Colonic mucosa (tissue), 4 donors: ENCODE data around the gene ATOSA. TPM values are rescaled to one million over a fixed set of nuclear protein-coding genes. Genes with fewer than 3 reads are reported as not detected.

ENCODE experiments used
- DNase-seq: peaks from one replicate; pipeline ENCODE4 v3.0.0-alpha.2; 2020
- H3K27ac ChIP-seq: fragments of 200-600 bp; one replicate; pipeline ENCODE4 v1.8.0; 2021
- H3K27me3 ChIP-seq: fragments of 200-600 bp; one replicate; pipeline ENCODE4 v1.8.0; 2021
- H3K36me3 ChIP-seq: fragments of 200-600 bp; one replicate; pipeline ENCODE4 v1.8.0; 2021
- H3K4me1 ChIP-seq: fragments of 200-600 bp; one replicate; pipeline ENCODE4 v1.8.0; 2021; ENCODE audit warnings: mild to moderate bottlenecking
- H3K4me3 ChIP-seq: fragments of 200-600 bp; one replicate; pipeline ENCODE4 v1.8.0; 2021
- H3K9ac ChIP-seq, 2 donors: one replicate each; pipeline ENCODE4 v1.7.0; 2013; ENCODE audit warnings: control low read depth in 2 of 2, low read depth in 2 of 2, low read length in 2 of 2
- H3K9me3 ChIP-seq: fragments of 200-600 bp; one replicate; pipeline ENCODE4 v1.8.0; 2021
- CTCF ChIP-seq: fragments of 200-600 bp; IDR thresholded peaks from one replicate; pipeline ENCODE4 v1.8.0; 2022; ENCODE audit warnings: antibody characterized with exemption, mild to moderate bottlenecking
- intact Hi-C: fragments of 100-400 bp; cut with DNase I; formaldehyde crosslinking; loops from one replicate; pipeline ENCODE4 v1.14.1; 2022
- total RNA-seq, 2 donors: library from RNA; stranded (reverse); fragmentation: NEBNext Ultra II Directional in 1 of 2; extraction: Animal tissue kit (Norgen Biotek cat#: 25700) in 1 of 2; gene quantifications; one replicate each; pipeline ENCODE4 v1.2.1, GENCODE V29; 2021
- donor health status: healthy.
- donor health status: DM: no; HTN: no; CAD: no.
- donor health status: DM: no; HTN: no; CAD: no.

The ATOSA gene
- total RNA-seq, 2 donors from 2014 or later, result 29.6 to 34.5 TPM

GRCh38 chr15:52653431-52653964, 25.7 kb downstream of the ATOSA start:
- Histone ChIP-seq H3K4me3 (no peak overlapping the region), H3K27ac (peak overlapping the region; percentile 71), H3K9me3 (no peaks in the 10 kb centered on the region), H3K27me3 (no peaks in the 10 kb centered on the region), H3K9ac (peak overlapping the region in 1 of 2 donors; percentile 38), H3K36me3 (no peaks in the 10 kb centered on the region), H3K4me1 (no peaks in the 10 kb centered on the region)
- DNase-seq, result no peak
- intact Hi-C loops, result no loop called here
- no peak for TF ChIP-seq CTCF

- Histone ChIP-seq H3K27ac (peak overlapping the region; percentile 71), H3K36me3 (no peaks in the 10 kb centered on the region), H3K27me3 (no peaks in the 10 kb centered on the region), H3K9me3 (no peaks in the 10 kb centered on the region), H3K4me1 (no peaks in the 10 kb centered on the region), H3K9ac (peak overlapping the region in 1 of 2 donors; percentile 38), H3K4me3 (no peak overlapping the region)
- TF ChIP-seq CTCF, result no peak
- peak; percentile 41 for DNase-seq
- intact Hi-C loops, result no loop called here
Observed at GRCh38 chr15:52652984-52653383, 26.2 kb downstream of the ATOSA start.

DNA sequence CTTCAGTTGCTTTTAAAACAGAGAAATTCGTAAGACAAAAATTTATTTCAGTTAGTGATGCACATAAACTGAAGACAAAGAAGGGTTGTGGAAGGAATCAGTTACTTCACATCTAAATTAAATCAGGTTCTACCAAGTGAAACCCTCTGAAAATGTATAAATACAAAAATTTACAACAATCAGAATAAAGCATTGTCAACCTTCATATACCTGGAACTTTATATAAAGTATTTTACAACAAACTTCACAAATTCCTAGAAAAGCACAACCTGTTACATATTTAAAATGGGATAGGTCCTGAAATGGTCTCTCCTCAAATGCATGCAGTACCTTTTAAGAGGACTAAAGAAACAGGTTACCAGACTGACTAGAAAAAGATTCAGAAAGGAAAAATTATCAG, 26.9 kb downstream of the ATOSA start:
- TF ChIP-seq CTCF, result no peak
- intact Hi-C loops, result no loop called here
- Histone ChIP-seq H3K4me1 (no peaks in the 10 kb centered on the region), H3K27ac (peak overlapping the region; percentile 71), H3K4me3 (no peak overlapping the region), H3K27me3 (no peaks in the 10 kb centered on the region), H3K9ac (peak overlapping the region in 1 of 2 donors; percentile 32), H3K9me3 (no peaks in the 10 kb centered on the region), H3K36me3 (no peaks in the 10 kb centered on the region)
- DNase-seq, result no peak

DNA sequence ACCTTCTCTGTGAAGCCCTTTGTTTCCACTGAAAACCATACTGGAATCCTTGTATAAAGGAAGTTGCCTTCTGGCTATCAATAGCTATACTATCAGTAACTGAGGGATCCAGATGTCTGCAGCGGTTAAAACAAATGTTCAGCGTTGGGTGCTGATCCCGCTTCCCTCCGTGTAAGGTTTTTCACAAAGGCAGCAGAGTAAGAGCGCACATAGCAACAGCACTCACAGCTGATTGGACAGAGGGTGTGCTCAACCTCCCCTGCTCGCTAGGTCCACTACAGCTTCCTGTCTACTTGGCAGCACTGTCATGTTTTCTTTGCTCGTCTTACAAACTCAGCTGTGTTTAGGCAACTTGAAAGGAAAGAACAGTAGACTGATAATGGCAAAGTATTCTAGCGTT, 27.3 kb downstream of the ATOSA start:
- TF ChIP-seq CTCF, result no peak
- no peaks in the 10 kb centered on the region for H3K4me1 ChIP-seq
- H3K27ac ChIP-seq, result peak overlapping the region; percentile 71
- intact Hi-C loops, result no loop called here
- peak overlapping the region in 1 of 2 donors; percentile 32 for H3K9ac ChIP-seq
- peak; percentile 68 for DNase-seq
- H3K9me3 ChIP-seq, result no peaks in the 10 kb centered on the region
- no peaks in the 10 kb centered on the region for H3K27me3 ChIP-seq
- no peak overlapping the region for H3K4me3 ChIP-seq
- no peaks in the 10 kb centered on the region for H3K36me3 ChIP-seq

- no peaks in the 10 kb centered on the region for H3K9me3 ChIP-seq
- no peaks in the 10 kb centered on the region for H3K27me3 ChIP-seq
- TF ChIP-seq CTCF, result no peak
- H3K36me3 ChIP-seq, result no peaks in the 10 kb centered on the region
- H3K4me1 ChIP-seq, result no peaks in the 10 kb centered on the region
- DNase-seq, result no peak
- no peak overlapping the region for H3K27ac ChIP-seq
- H3K4me3 ChIP-seq, result no peak overlapping the region
- no peak overlapping the region for H3K9ac ChIP-seq
- intact Hi-C loops, result no loop called here
Observed at GRCh38 chr15:52651114-52651513, 28.1 kb downstream of the ATOSA start.
